ENCODE measurements around the gene GRIK1.

Gene GRIK1

DNA sequence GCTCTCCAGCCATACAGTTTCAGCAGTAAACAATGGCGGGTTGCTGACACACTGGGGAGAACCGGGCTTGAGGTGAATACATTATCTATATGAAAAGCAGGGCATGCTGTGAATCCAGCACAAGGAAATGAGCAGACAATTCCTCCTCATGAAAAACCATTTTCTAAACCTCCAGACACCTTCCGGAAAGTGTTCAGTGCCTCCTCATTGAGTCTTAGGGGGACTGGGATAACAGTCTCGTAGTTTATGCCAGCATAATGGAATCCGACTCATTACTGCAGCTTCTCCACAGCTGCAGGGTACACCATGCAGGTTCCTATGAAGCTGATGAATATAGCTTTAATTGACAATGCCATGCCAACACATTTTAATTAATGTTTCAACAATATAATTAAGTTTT, 356.9 kb downstream of the GRIK1 start:
- no peak overlapping the region for H3K27ac ChIP-seq
- TF ChIP-seq, protein P1, sequence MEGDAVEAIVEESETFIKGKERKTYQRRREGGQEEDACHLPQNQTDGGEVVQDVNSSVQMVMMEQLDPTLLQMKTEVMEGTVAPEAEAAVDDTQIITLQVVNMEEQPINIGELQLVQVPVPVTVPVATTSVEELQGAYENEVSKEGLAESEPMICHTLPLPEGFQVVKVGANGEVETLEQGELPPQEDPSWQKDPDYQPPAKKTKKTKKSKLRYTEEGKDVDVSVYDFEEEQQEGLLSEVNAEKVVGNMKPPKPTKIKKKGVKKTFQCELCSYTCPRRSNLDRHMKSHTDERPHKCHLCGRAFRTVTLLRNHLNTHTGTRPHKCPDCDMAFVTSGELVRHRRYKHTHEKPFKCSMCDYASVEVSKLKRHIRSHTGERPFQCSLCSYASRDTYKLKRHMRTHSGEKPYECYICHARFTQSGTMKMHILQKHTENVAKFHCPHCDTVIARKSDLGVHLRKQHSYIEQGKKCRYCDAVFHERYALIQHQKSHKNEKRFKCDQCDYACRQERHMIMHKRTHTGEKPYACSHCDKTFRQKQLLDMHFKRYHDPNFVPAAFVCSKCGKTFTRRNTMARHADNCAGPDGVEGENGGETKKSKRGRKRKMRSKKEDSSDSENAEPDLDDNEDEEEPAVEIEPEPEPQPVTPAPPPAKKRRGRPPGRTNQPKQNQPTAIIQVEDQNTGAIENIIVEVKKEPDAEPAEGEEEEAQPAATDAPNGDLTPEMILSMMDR (conservative IDR thresholded peaks at IDR 0.05): no peak
- no peak for TF ChIP-seq ZFX (IDR thresholded peaks at IDR 0.05)

GRCh38 chr21:29581393-29581792, 358.4 kb downstream of the GRIK1 start:
- no peak overlapping the region for H3K27ac ChIP-seq
- TF ChIP-seq, protein P1 (conservative IDR thresholded peaks at IDR 0.05): no peak
- no peak for TF ChIP-seq ZFX (IDR thresholded peaks at IDR 0.05)

DNA sequence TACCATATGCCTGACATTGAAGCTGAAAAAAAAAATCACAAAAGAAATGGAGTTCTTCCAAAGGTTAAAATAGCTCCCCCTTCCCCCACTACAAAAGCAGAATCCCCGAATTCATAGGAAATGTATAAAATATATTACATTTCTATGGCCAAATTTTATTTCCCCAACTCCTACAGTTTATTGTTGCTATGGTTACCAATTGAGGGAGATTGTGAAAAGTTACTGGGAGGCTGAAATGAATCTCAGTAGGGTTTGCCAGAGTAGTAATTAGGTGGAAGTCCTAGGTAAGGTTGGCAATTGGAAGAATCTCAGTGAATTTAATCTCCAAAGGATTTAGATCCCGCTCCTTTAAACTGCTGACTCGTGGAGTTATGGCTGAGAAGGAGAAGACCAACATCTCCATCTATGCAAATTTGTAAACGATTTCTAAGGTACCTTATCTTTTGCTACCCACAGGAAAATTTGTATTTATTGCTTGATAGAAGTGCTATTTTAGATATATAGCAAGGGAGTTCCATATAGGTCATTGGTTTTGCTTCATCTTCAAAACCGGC, 359.0 kb downstream of the GRIK1 start:
- no peak overlapping the region for H3K27ac ChIP-seq
- no peak for TF ChIP-seq ZFX (IDR thresholded peaks at IDR 0.05)
- TF ChIP-seq, protein P1 (conservative IDR thresholded peaks at IDR 0.05): no peak

DNA sequence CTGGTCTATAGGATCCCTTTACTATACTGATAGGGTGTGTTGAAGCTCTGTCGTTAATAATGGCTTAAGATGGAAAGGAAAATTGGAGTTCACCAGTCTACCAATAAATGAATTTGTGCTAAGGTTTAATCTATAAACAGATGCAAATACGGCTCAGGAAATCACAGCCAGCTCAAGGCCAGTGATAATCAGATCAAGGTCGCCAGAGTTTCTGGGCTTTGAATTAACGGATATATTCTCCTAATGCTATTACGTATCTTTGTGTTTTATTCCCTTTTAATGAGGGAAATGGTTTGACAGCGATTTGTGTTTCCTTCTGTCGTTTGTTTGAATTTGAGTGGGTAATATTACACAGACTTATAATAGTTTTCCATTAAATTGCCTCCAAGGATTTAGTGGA, 361.5 kb downstream of the GRIK1 start:
- TF ChIP-seq, protein P1 (conservative IDR thresholded peaks at IDR 0.05): no peak
- no peak for TF ChIP-seq ZFX (IDR thresholded peaks at IDR 0.05)

DNA sequence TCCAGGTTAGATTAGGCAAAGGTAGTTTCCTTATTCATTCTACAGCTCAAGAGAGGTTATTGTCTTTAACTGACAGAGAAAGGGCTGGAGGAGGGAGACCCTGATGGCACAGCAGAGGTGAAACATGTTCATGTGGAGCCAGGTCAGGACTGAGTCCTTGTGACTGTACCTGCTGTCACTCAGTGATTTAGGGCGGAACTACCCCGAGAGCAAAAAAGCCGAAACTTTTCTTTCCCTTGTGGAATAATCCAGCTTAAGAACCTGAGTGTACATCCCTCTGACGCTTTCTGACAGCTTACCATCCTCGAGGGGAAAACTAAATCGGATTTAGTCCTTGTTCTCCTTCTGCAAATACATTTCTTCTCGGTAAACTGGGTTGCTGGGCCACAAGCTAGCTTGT, 367.8 kb downstream of the GRIK1 start:
- no peak for TF ChIP-seq ZFX (IDR thresholded peaks at IDR 0.05)
- TF ChIP-seq, protein P1 (conservative IDR thresholded peaks at IDR 0.05): no peak
- H3K27ac ChIP-seq: no peak overlapping the region

More for the DNA sequence above, 361.5 kb downstream of the GRIK1 start:
- no peak overlapping the region for H3K27ac ChIP-seq

- TF ChIP-seq, protein P1 (conservative IDR thresholded peaks at IDR 0.05): no peak
- TF ChIP-seq ZFX (IDR thresholded peaks at IDR 0.05): no peak
- no peak overlapping the region for H3K27ac ChIP-seq
Observed at GRCh38 chr21:29568020-29568697, 371.6 kb downstream of the GRIK1 start.

GRCh38 chr21:29557931-29558725, 381.7 kb downstream of the GRIK1 start:
- TF ChIP-seq ZFX (IDR thresholded peaks at IDR 0.05): no peak
- TF ChIP-seq, protein P1 (conservative IDR thresholded peaks at IDR 0.05): no peak
- no peak overlapping the region for H3K27ac ChIP-seq

Data from C4-2B (cell line).